Measurements from ENCODE around the gene CTNND2.

Gene CTNND2

DNA sequence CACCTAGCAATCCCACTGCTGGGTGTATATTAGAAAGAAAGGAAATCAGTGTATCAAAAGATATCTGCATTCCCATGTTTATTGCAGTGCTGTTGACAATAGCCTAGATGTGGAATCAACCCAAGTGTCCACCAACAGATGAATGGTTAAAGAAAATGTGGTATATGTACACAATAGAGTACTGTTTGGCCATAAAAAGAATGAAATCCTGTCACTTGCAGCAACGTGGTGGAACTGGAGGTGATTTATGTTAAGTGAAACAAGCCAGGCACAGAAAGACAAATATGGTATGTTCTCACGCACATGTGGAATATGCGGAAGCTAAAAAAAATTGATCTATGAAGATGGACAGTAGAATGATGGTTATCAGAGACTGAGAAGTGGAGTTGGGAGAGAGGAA lies 921.6 kb downstream of the CTNND2 start:
- no peak for DNase-seq (ENCODE audit: low spot score)
- CTCF ChIA-PET = interaction anchor here (1.1 kb wide), 1 partner anchor 287 kb away, joined by 3 read pairs; no protein-coding TSS in a partner anchor
- TF ChIP-seq, protein P1, sequence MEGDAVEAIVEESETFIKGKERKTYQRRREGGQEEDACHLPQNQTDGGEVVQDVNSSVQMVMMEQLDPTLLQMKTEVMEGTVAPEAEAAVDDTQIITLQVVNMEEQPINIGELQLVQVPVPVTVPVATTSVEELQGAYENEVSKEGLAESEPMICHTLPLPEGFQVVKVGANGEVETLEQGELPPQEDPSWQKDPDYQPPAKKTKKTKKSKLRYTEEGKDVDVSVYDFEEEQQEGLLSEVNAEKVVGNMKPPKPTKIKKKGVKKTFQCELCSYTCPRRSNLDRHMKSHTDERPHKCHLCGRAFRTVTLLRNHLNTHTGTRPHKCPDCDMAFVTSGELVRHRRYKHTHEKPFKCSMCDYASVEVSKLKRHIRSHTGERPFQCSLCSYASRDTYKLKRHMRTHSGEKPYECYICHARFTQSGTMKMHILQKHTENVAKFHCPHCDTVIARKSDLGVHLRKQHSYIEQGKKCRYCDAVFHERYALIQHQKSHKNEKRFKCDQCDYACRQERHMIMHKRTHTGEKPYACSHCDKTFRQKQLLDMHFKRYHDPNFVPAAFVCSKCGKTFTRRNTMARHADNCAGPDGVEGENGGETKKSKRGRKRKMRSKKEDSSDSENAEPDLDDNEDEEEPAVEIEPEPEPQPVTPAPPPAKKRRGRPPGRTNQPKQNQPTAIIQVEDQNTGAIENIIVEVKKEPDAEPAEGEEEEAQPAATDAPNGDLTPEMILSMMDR (conservative IDR thresholded peaks at IDR 0.05; ENCODE audit: low read depth) = no peak
- no peak overlapping the region for H3K27ac ChIP-seq
- POLR2A ChIA-PET (ENCODE audit: low non-redundant PET) = no interaction called here

DNA sequence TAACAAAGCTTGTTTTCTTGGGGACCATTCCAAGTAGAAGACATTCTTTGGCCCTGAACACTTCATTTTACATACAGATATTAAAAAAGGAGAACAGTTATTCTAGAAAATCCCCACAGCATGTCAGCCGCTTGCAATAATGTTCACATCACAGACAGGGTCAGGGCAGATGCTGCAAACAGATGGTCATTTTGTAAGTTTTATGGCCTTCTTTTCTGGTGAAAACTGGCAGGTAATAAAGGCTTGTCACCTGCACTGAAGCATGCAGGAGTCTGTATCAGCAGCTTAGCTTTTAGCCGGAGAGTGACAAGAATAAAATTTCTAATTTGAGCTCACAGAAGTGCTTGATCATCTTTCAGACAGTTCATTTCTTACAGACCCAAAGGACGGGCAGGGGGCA lies 922.3 kb downstream of the CTNND2 start:
- no peak for DNase-seq (ENCODE audit: low spot score)
- CTCF ChIA-PET = no interaction called here
- TF ChIP-seq, protein P1 (conservative IDR thresholded peaks at IDR 0.05; ENCODE audit: low read depth) = no peak
- POLR2A ChIA-PET (ENCODE audit: low non-redundant PET) = no interaction called here
- no peak overlapping the region for H3K27ac ChIP-seq

DNA sequence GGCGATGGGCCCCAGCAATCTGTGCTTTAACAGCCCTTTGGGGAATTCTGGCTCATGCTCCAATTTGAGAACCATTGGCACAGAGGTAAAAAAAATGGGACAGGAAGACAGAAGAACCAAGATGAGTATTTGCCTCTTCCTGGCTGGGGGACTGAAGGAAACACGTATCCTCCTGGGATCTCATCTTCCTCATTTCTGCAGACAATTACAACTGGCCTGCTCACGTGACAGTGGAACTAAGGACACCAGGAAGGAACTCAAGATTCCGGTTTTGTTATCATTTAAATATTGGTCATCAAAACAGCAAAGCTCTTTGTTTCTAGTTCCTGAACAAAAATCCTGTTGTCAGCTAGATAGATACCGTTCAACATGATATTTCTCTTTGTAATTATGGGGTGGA lies 927.2 kb downstream of the CTNND2 start:
- POLR2A ChIA-PET (ENCODE audit: low non-redundant PET) = interaction anchor here (0.6 kb wide), 1 partner anchor 531 kb away, joined by 3 read pairs; no protein-coding TSS in a partner anchor
- TF ChIP-seq, protein P1 (conservative IDR thresholded peaks at IDR 0.05; ENCODE audit: low read depth) = no peak
- CTCF ChIA-PET = no interaction called here
- no peak for DNase-seq (ENCODE audit: low spot score)
- no peak overlapping the region for H3K27ac ChIP-seq

DNA sequence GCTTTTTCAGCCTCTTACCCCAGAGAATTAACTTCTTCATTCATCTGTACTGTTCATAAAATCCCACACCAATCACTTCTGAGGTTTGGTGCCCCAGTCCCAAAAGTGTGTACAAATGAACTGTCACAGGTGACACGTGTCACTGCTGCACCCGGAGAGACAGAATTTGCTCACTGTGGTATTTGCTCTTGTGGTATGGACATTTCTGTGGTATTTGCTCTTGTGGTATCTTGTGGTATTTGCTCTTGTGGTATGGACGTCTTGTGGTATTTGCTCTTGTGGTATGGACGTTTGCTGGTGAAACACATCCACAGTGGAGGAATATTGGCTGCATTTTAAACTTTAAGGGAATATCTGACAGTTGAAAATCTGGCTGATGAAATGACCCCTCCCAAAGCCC lies 928.3 kb downstream of the CTNND2 start:
- no peak for DNase-seq (ENCODE audit: low spot score)
- ChIA-PET CTCF (interaction anchor here (0.7 kb wide), 1 partner anchor 927 kb away, joined by 4 read pairs; no protein-coding TSS in a partner anchor), POLR2A (ENCODE audit: low non-redundant PET) (no interaction called here)
- H3K27ac ChIP-seq = no peak overlapping the region
- TF ChIP-seq, protein P1 (conservative IDR thresholded peaks at IDR 0.05; ENCODE audit: low read depth) = no peak

DNA sequence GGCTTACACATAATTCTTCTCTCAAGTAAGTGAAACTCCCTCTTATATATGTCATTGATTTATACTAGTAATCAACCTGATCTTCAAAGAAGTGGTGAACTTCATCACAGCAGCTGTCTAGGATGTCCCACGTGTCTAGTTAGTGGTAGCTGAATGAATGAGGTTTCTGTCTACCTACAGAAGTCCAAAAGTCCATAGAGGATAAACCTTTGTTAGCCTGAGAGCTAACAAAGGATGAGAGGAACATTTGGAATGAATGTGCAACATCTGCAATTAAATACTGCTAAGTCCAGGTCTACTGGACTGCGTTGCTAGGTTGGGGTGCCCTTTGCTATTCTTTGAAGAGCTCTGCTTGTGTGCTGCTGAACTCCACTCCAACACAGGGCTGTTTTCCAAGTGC lies 929.4 kb downstream of the CTNND2 start:
- POLR2A ChIA-PET (ENCODE audit: low non-redundant PET) = no interaction called here
- no peak overlapping the region for H3K27ac ChIP-seq
- CTCF ChIA-PET = no interaction called here
- DNase-seq (ENCODE audit: low spot score) = no peak
- TF ChIP-seq, protein P1 (conservative IDR thresholded peaks at IDR 0.05; ENCODE audit: low read depth) = no peak

DNA sequence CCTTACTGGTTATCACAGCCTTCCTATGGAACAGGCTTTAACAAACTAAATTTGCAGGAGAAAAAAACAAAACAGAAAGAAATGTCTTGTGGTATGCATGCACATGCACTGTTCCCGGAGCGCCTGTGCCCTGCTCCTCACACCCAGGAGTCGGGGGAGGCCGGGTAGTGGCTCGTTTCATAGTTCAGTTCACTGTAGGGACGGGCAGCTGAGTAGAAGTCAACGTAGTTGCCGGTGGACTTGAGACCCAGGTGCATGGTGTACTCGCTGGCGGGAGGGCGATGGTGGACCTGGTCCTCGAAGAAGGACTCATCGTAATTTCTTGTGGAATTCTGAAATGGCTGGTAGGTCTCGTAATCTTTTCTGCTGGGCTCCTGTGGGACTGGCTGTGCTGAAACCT lies 930.9 kb downstream of the CTNND2 start:
- CTCF ChIA-PET = interaction anchor here (0.7 kb wide), 1 partner anchor 1292 kb away, joined by 3 read pairs; no protein-coding TSS in a partner anchor
- DNase-seq (ENCODE audit: low spot score) = no peak
- POLR2A ChIA-PET (ENCODE audit: low non-redundant PET) = no interaction called here
- no peak overlapping the region for H3K27ac ChIP-seq
- TF ChIP-seq, protein P1 (conservative IDR thresholded peaks at IDR 0.05; ENCODE audit: low read depth) = no peak

All from RWPE1 (cell line).